ENCODE measurements around the gene ATP13A2.

DNA sequence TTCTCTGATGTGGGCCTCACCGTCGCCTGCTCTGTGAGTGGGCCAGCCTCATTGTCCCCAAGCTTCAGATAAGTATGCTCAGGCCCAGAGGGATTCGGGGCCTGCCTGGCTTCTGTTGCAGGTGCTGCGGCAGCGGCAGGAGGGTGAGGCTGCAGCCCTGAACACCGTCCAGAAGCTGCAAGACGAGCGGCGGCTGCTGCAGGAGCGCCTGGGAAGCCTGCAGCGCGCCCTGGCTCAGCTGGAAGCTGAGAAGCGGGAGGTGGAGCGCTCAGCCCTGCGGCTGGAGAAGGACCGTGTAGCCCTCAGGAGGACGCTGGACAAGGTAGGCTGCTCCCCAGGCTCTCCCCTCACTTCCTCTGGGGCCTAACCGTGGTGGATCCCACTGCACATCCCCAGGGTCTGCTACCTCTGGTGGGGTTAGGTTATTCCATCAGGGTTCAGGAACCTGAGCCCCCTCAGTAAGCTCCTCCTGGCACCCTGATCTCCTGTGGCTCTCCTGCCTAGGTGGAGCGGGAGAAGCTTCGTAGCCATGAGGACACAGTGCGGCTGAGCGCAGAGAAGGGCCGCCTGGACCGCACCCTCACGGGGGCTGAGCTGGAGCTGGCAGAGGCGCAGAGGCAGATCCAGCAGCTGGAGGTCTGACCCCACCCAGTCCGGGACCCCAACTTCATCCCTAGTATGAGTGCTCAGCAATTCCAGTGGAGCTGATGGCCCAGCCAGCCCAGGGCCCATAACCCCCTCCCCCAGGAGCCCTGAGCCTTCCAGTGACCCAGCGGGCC is 41.4 kb downstream of the ATP13A2 start:
- TF ChIP-seq, protein P1, sequence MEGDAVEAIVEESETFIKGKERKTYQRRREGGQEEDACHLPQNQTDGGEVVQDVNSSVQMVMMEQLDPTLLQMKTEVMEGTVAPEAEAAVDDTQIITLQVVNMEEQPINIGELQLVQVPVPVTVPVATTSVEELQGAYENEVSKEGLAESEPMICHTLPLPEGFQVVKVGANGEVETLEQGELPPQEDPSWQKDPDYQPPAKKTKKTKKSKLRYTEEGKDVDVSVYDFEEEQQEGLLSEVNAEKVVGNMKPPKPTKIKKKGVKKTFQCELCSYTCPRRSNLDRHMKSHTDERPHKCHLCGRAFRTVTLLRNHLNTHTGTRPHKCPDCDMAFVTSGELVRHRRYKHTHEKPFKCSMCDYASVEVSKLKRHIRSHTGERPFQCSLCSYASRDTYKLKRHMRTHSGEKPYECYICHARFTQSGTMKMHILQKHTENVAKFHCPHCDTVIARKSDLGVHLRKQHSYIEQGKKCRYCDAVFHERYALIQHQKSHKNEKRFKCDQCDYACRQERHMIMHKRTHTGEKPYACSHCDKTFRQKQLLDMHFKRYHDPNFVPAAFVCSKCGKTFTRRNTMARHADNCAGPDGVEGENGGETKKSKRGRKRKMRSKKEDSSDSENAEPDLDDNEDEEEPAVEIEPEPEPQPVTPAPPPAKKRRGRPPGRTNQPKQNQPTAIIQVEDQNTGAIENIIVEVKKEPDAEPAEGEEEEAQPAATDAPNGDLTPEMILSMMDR (IDR thresholded peaks at IDR 0.05) = no peak
- TF ChIP-seq RAD21 (IDR thresholded peaks at IDR 0.05; ENCODE audit: low read length) (no peak), MAX (IDR thresholded peaks at IDR 0.05; ENCODE audit: low read depth) (no peak)
